GM10266 (cell line): ENCODE measurements around the gene ESPN.

ENCODE experiments used
- DNase-seq: peaks from one replicate; pipeline ENCODE4 v3.0.0; 2012; ENCODE audit errors: extremely low spot score
- CTCF ChIP-seq: IDR thresholded peaks from 2 replicates; pipeline ENCODE4 v1.5.1; 2012; ENCODE audit warnings: mild to moderate bottlenecking, low read depth; ENCODE audit not compliant: control insufficient read depth, insufficient read depth; ENCODE audit errors: missing control alignments

ESPN gene

DNA sequence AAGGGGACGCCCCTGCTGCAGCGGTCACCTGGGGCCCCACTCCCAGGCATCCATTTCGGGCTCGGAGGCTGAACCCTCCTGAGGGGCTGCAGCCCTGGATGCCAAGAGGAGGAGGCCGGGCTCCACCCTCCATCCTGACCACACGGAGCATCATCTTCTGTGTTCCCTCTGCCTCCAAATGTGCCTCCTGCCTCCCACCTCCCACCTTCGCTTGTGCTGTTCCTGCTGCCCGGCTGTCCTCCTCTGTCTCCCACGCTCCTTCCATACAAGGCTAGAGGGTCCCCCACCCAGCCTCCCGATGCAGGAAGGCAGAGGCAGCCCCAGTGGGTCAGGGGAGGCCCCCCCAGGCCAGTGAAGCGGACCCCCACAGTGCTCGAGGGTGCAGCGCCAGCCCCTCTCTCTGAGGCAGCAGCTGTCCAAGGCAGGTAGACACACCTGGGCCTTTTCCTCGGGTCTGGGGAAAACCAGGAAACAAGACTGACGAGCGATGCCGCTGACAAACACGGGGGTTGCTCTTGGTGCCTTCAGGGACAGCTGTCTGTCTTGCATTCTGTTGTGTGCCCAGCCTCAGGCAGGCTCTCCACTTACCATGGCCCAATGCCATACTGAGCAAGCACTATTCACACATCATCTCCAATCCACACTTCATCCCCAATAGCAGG is 83.7 kb downstream of the ESPN start:
- no peak for TF ChIP-seq CTCF
- no peak for DNase-seq

- no peak for DNase-seq
These were observed 84.2 kb downstream of the ESPN start for GRCh38 chr1:6508816-6509189.

GRCh38 chr1:6509220-6509918 is 84.8 kb downstream of the ESPN start:
- no peak for TF ChIP-seq CTCF
- DNase-seq = no peak

More at GRCh38 chr1:6508816-6509189, 84.2 kb downstream of the ESPN start:
- TF ChIP-seq CTCF = no peak

- no peak for DNase-seq
- no peak for TF ChIP-seq CTCF
These were observed 85.3 kb downstream of the ESPN start for GRCh38 chr1:6509919-6510291.

GRCh38 chr1:6510493-6510892 is 85.9 kb downstream of the ESPN start:
- DNase-seq = no peak
- TF ChIP-seq CTCF = no peak
